C4-2B (cell line): ENCODE data around the gene VCP.

ENCODE experiments used
- ZFX ChIP-seq: fragments of 450-650 bp; IDR thresholded peaks from 2 replicates; pipeline ENCODE4 v1.6.1; 2017
- TF ChIP-seq, protein P1 (sequence below): fragments of 450-650 bp; conservative IDR thresholded peaks from 2 replicates; pipeline ENCODE4 v1.5.1; 2017; ENCODE audit warnings: mild to moderate bottlenecking

- TF ChIP-seq, protein P1, sequence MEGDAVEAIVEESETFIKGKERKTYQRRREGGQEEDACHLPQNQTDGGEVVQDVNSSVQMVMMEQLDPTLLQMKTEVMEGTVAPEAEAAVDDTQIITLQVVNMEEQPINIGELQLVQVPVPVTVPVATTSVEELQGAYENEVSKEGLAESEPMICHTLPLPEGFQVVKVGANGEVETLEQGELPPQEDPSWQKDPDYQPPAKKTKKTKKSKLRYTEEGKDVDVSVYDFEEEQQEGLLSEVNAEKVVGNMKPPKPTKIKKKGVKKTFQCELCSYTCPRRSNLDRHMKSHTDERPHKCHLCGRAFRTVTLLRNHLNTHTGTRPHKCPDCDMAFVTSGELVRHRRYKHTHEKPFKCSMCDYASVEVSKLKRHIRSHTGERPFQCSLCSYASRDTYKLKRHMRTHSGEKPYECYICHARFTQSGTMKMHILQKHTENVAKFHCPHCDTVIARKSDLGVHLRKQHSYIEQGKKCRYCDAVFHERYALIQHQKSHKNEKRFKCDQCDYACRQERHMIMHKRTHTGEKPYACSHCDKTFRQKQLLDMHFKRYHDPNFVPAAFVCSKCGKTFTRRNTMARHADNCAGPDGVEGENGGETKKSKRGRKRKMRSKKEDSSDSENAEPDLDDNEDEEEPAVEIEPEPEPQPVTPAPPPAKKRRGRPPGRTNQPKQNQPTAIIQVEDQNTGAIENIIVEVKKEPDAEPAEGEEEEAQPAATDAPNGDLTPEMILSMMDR = no peak
- no peak for TF ChIP-seq ZFX
Measured at GRCh38 chr9:35104586-35104985, 32.2 kb upstream of the VCP start.
